ENCODE measurements around the gene SELENOM. TPM values are rescaled to one million over a fixed set of nuclear protein-coding genes. Genes with fewer than 3 reads are reported as not detected.
A peak's percentile ranks its signal among the peaks of the same experiment; 100 is the strongest.

The SELENOM gene
- total and polyA plus RNA-seq, 2 of the 8 experiments (the other 6 are each of a cell fraction or from before 2014, with no cell fraction given), result 22.7 to 40.0 TPM

DNA sequence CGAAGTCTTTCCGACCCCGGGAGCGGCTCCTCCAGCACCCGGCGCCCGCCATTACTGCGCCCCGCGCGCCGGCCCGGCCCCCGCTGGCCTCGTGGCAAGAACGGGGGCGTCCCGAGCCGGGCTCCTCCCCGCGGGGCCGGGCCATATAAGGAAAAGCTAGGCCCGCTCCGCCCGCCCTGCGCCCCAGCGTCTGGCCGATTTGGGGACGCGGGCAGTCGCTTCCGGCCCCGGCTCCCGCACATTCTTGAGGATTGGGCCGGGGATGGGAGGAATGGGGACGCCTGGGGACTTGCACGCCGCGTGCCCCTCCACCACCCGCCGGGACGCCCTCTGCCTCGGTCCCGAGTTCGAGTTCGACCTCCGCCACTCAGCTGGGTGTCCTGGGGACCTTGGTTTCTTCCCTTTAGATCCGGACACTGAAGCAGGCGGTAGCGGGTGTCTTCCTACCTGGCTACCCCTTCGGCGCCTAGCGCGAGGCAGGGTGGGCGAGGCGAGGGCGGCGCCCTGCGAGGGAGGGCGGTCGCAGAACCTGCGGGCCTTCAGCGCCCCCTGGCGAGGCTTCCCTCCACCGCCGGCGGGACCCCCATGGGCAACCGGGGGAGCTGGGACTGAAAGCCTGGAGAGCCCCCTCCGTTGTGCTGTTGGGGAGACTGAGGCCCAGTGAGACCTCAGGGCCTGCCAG is 22.4 kb downstream of the SELENOM start (continued):
- TF ChIP-seq CTBP2 (IDR thresholded peaks at IDR 0.05; ENCODE audit: borderline replicate concordance, insufficient read depth, insufficient read length, low read length), result peak; percentile 48
- TF ChIP-seq EZH2 (IDR thresholded peaks at IDR 0.05; ENCODE audit: low read depth, low read length, severe bottlenecking), result no peak
- TF ChIP-seq, protein P1, sequence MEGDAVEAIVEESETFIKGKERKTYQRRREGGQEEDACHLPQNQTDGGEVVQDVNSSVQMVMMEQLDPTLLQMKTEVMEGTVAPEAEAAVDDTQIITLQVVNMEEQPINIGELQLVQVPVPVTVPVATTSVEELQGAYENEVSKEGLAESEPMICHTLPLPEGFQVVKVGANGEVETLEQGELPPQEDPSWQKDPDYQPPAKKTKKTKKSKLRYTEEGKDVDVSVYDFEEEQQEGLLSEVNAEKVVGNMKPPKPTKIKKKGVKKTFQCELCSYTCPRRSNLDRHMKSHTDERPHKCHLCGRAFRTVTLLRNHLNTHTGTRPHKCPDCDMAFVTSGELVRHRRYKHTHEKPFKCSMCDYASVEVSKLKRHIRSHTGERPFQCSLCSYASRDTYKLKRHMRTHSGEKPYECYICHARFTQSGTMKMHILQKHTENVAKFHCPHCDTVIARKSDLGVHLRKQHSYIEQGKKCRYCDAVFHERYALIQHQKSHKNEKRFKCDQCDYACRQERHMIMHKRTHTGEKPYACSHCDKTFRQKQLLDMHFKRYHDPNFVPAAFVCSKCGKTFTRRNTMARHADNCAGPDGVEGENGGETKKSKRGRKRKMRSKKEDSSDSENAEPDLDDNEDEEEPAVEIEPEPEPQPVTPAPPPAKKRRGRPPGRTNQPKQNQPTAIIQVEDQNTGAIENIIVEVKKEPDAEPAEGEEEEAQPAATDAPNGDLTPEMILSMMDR (IDR thresholded peaks at IDR 0.05; ENCODE audit: control extremely low read depth in 1 of 3, insufficient read depth in 1 of 3, low read depth in 1 of 3, low read length in 3 of 3), result peak; percentile 63 to 78 (median 76)
- peak; percentile 80; the same call in 1 of the 2 replicates for TF ChIP-seq EGR1 (IDR thresholded peaks at IDR 0.05; ENCODE audit: borderline replicate concordance, low read depth, low read length)
- peak; percentile 93 for TF ChIP-seq YY1 (IDR thresholded peaks at IDR 0.05; ENCODE audit: low read depth, low read length)
- TF ChIP-seq RFX5 (IDR thresholded peaks at IDR 0.05; ENCODE audit: borderline replicate concordance, low read depth, low read length), result no peak
